HT-29 (cell line): ENCODE results near the gene C16orf86. TPM values are rescaled to one million over a fixed set of nuclear protein-coding genes. Genes with fewer than 3 reads are reported as not detected.

Experiments used
- DNase-seq: peaks from one replicate; pipeline ENCODE4 v3.0.0-alpha.2; 2015; ENCODE audit warnings: low spot score
- total RNA-seq: library from RNA; depleted of rRNA; stranded (reverse); fragments of >200 nt; shearing (Covaris generic); gene quantifications from 2 replicates; pipeline ENCODE4 v1.2.3, GENCODE V29; 2014

C16orf86 gene
- total RNA-seq, 1 experiment from 2014 or later = 0.38 TPM

GRCh38 chr16:67653789-67654402 lies 12.7 kb upstream of the C16orf86 start:
- no peak for DNase-seq

- DNase-seq = no peak
Observed at GRCh38 chr16:67654403-67654911, 12.2 kb upstream of the C16orf86 start.

- no peak for DNase-seq
Observed at GRCh38 chr16:67655363-67655762, 11.3 kb upstream of the C16orf86 start.

- no peak for DNase-seq
Observed at GRCh38 chr16:67656344-67657016, 10.1 kb upstream of the C16orf86 start.

GRCh38 chr16:67657017-67657608 lies 9.5 kb upstream of the C16orf86 start:
- DNase-seq = no peak

DNA sequence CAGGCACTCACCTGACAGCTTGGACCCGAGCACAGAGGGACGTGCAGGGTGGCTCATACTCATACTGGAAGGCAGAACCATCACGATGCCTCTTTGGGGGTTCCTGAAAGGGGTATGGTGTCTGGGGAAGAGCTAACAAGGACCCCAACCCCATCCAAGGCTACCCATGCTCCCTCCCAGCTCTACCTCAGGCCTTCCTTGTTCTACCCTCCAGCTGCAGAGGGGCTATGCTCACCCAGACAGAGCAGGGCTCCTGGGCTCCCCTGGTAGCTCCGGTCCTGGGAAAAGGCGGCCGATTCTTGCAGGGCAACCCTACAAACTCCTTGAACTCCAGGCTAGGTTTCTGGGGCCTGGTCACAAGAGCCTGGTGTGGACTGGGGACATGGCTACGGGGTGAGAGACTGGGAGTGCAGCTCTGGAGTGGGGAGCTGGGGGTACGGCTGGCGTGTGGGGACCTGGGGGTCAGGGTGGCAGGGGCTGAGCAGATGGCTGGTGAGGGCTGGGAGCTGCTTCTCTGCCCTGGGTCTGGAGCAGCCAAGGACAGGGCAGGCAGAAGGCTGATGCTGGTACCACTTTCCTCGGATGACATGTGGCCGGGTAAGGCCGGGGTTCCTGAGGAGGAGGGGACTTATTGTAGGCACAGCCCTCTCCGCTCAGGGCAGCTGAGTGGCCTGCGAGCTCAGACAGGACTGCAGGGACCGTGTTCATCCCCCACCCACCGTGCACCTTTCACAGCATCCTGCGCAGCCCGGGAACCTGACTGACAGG lies 8.7 kb upstream of the C16orf86 start:
- no peak for DNase-seq

DNA sequence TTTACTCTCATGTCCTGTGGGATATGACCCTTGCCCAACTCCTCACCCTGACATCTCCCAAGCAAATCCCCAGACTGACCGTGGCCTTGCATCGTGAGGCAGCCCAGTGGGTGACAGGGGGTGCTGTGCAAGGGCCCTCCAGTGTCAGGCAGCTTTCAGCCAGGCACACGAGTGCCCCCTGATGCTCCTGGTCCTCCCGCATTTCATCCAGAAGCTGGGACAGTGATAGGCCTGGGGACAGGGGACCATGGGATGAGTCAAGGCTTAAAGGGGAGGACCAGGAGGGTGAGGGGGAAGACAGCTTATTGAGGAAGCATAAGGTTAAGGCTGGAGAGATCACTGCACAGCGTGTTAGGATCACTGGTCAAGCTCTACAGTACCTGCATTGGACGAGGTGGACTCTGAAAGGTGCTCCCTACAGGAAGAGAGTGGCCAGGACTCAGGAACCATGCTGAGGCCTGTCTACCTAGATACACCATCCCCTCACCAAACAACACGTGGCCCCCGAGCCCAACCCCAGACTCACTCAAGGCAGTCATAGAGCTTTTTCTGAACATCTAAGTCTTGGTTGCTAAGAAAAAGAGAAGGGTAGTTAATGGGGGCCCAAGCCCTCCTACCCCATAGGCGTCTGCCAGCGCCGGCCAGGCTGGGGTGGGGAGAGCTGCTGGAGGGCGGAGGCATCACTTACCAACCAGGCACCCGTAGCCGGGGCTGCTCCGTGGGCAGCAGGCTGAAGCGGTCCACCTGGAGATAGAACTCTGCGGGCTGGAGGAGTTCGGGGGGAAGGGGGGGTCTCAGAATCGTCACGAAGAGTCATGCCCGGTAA lies 7.6 kb upstream of the C16orf86 start:
- DNase-seq = no peak

DNA sequence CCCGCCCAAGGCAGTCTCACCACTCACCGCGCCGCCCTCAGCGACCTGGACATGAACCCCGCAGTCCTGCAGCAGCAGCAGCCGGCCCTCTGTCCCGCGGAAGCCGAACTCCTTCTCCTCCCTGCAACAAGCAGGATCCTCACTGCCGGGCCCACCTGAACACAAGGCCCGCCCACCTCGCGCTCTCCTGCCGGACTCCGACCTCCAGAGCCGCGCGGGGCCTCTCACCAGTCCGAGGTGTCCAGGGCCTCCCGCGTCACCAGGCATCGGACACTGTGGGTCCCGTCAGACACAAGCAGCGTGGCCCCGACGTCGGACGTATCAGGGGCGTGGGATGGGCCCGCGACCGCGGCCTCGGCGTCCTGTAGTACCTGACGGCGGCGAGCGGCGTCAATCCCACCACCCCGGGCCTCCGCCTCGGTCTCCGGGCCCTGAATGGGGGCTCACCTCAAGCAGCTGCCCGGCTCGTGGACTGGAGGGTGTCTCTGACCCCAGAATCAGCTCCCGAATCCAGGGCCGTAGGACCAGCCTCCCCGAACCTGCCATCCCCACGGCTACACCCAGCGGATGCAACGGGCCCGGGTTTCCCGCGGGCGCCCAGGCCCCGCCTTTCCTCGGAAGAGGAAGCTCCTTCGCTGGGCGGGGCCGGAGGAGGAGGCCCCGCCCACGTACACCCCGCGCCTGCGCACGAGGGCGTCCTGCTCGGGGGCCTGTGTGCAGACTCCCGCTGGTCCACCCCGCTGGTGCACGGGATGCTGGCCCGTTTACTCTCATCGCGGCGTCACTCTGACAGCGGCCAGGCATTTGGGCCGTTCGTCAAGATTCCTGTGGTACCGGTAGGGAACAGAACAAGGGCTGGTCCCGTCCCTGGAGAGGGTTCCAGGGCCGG lies 6.7 kb upstream of the C16orf86 start, which contains the start of gene ACD:
ACD (minus strand) TSS at position 586 of the 889 bp plus-strand sequence; CDS start at position 546, 40 bp downstream.
- peak; percentile 95 for DNase-seq

DNA sequence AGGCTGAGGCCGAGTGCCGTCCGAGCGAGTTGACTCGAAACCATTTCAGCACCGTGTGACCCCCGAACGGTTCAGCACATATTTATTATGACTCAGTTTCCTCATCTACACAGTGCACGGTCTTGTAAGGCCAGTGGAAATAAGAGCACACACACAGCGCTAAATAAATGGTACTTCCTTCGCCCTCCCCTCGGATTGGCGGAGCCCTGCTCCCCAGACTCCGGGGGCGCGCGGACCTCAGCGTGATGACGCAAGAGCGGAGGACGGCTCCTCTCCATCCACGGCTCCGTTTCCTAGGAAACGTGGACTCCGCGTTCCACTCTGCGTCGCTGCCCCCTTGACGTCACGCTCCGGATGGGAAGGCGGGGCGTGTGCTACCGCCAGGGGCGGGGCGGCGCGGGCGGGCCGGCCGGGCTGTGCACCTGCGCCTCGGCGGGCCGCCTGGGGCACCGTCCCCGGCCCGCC lies 6.0 kb upstream of the C16orf86 start, which contains the start of gene PARD6A:
PARD6A (plus strand) TSS at position 397 of the 465 bp plus-strand sequence. CDS start 79 bp downstream, outside the sequence.
- peak; percentile 94 for DNase-seq

GRCh38 chr16:67661101-67661761 lies 5.4 kb upstream of the C16orf86 start:
- peak; percentile 74 for DNase-seq

DNA sequence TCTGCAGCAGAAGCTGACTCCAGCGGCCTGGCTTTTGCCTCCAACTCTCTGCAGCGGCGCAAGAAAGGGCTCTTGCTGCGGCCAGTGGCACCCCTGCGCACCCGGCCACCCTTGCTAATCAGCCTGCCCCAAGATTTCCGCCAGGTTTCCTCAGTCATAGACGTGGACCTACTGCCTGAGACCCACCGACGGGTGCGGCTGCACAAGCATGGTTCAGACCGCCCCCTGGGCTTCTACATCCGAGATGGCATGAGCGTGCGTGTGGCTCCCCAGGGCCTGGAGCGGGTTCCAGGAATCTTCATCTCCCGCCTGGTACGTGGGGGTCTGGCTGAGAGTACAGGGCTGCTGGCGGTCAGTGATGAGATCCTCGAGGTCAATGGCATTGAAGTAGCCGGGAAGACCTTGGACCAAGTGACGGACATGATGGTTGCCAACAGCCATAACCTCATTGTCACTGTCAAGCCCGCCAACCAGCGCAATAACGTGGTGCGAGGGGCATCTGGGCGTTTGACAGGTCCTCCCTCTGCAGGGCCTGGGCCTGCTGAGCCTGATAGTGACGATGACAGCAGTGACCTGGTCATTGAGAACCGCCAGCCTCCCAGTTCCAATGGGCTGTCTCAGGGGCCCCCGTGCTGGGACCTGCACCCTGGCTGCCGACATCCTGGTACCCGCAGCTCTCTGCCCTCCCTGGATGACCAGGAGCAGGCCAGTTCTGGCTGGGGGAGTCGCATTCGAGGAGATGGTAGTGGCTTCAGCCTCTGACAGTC lies 4.5 kb upstream of the C16orf86 start:
- DNase-seq = no peak

DNA sequence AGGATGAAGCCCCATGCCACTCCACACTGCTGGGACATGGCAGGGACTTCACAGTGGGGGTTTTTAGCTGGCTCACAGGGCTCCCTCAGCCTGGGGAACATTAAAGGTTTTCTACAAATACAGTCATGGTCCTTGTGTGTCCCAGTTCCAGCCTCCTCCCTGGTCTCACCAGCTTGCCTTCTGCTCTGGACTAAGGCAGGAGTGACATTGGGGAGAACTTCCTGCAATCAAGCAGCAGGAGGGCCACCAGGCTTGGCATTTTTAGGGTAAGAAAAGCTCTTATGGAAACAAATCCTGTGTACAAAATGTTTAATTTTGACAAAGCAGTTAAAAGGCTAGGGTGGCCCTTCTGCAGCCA lies 4.0 kb upstream of the C16orf86 start:
- DNase-seq = no peak

GRCh38 chr16:67663151-67663876 lies 3.3 kb upstream of the C16orf86 start:
- peak; percentile 38 for DNase-seq

GRCh38 chr16:67663877-67664222 lies 2.8 kb upstream of the C16orf86 start:
- no peak for DNase-seq

GRCh38 chr16:67664258-67664657 lies 2.4 kb upstream of the C16orf86 start:
- no peak for DNase-seq

DNA sequence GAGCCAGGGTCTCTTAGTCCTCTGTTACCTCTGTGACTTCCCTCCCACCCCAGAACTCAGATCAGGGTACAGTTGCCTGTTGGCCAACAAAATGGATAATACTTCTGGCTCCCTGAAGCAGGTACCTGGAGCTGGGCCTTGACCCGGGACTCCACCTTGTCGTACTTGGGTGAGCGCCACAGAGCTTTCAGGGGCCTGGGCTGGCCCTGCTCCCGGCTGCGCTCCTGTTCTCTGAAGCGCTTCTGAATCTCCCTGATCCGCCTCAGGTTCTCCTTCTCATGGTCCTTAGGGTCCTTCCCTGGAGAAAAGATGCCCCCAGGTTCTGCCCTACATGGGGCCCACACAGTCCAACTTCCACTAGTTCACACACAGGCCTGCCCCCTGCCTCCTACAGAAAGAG lies 1.7 kb upstream of the C16orf86 start:
- no peak for DNase-seq

GRCh38 chr16:67665598-67665997 lies 1.0 kb upstream of the C16orf86 start:
- no peak for DNase-seq

- peak; percentile 36 for DNase-seq
Observed at GRCh38 chr16:67666032-67666551, 522 bp upstream of the C16orf86 start.
